HEK293T (cell line): ENCODE data around the gene BLOC1S5.

Experiments used
- BHLHE40 ChIP-seq: fragments of 450-650 bp; IDR thresholded peaks from 2 replicates; pipeline ENCODE4 v1.6.1; 2016; ENCODE audit warnings: mild to moderate bottlenecking, moderate library complexity, borderline replicate concordance
- ELF4 ChIP-seq: fragments of 450-650 bp; IDR thresholded peaks from 2 replicates; pipeline ENCODE4 v1.6.1; 2017; ENCODE audit warnings: antibody characterized with exemption
- FOXA1 ChIP-seq: fragments of 450-650 bp; IDR thresholded peaks from 2 replicates; pipeline ENCODE4 v1.6.1; 2016; ENCODE audit warnings: mild to moderate bottlenecking
- HDGF ChIP-seq: fragments of 450-650 bp; IDR thresholded peaks from 2 replicates; pipeline ENCODE4 v1.6.1; 2017; ENCODE audit warnings: antibody characterized with exemption, borderline replicate concordance
- LEF1 ChIP-seq: fragments of 450-650 bp; IDR thresholded peaks from 2 replicates; pipeline ENCODE4 v1.6.1; 2017; ENCODE audit warnings: mild to moderate bottlenecking, borderline replicate concordance
- ZNF384 ChIP-seq: fragments of 450-650 bp; IDR thresholded peaks from 2 replicates; pipeline ENCODE4 v1.6.1; 2016

DNA sequence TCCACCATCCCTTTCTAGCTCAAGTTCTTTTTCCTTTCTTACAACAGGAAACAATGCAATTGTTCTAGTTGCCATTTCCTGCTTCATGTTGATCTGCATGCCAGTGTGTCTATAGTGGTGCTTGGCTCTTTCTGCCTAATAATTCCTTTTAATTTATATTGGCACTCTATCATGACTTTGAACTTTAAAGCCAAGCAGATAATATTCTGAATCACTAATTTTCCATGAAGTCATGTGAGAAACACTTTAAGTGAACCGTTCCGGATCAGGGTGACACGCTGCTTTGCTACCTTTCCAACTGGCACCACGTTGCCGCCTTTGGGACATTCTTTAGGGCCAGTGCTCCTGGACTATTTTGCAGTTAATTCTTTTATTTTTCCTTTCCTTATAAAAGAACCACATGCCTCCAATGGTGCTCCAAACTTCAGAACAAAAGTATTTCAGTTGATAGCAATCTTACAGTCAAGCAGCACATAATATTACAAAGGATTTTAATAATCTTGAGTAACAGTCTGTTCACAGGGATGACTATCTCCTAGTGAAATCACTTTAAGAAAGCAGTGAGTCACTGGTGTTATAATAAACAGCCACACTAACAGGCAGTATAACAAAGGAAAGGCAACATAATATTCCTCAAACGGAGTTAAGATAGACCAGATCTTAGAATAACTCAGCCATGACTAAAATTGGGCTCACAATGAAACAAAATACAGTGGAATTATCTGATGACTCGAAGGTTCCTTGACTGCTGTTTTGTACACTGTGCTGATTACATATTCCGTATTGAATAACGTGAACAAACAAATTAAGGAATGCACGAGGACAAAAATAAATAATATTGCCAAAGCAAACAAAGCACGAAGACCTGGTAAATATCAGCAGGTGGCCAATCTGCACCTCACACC, 19.0 kb upstream of the BLOC1S5 start:
- no peak for TF ChIP-seq ZNF384
- TF ChIP-seq BHLHE40 = no peak
- TF ChIP-seq ELF4 = no peak
- no peak for TF ChIP-seq LEF1
- no peak for TF ChIP-seq HDGF
- no peak for TF ChIP-seq FOXA1
